NCI-H226 (cell line): Measurements from ENCODE around the gene PYCARD.
"Not testable (repeated sequence)": the region's sequence is repeated elsewhere in the genome, so short reads cannot be mapped to it uniquely, and the experiment has no call there.

Experiments used
- DNase-seq: peaks from one replicate; pipeline ENCODE4 v3.0.0-alpha.2; 2015

Gene PYCARD

DNA sequence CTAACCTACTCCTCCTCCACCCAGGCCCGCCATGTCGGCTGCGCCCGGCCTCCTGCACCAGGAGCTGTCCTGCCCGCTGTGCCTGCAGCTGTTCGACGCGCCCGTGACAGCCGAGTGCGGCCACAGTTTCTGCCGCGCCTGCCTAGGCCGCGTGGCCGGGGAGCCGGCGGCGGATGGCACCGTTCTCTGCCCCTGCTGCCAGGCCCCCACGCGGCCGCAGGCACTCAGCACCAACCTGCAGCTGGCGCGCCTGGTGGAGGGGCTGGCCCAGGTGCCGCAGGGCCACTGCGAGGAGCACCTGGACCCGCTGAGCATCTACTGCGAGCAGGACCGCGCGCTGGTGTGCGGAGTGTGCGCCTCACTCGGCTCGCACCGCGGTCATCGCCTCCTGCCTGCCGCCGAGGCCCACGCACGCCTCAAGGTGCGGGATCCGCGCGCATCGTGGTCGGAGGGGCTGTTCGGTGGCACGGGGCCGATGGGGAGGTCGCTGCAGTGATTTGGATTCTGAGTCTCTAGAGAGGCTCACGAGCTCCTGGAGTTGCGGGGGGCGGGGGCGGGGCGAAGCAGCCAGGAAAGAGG lies 12.2 kb upstream of the PYCARD start:
- DNase-seq = no peak

DNA sequence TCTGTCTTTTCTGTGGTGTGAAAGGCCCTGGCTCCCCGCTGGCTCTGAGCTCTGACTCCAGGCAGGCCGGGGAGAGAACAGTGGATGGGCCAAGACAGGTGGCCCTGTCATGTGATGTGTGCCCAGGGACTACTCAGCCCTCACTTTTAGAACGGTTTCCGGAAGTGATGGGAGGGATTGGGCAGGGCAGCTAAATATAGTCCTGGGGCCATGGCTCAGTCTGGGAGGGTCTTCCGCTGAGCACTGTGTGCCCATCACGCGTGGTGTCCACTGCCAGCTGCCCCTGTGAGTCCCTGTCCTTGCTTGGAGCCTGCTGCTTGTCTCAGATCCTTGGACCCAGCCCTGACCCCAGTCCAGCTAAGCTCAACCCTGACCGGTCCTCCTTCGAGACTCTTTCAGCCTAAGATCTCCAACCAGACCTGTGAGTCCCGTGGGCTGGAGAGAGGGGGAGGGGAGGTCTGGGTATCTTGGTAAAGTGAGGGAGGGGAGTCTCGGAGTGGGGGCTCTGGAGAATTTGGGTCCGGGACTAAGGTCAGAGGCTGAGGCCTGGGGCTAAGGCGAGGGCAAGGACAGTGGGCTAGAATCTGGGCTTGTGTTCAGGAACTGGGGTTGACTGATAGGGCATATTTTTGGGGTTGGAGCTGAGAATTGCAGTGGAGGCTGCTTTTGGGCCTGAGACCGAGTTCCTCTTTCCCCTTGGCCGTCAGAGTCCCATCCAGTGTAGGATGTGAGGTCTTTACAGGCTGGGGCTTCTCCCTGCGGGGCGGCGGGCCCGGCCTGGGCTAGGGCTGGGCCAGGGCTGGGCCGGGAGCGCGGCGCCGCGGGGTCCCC lies 11.5 kb upstream of the PYCARD start, which contains the start of gene TRIM72:
TSS of gene TRIM72 (plus strand) at position 243 of the 831 bp plus-strand sequence. CDS start 620 bp downstream, outside the sequence.
- no peak for DNase-seq

DNA sequence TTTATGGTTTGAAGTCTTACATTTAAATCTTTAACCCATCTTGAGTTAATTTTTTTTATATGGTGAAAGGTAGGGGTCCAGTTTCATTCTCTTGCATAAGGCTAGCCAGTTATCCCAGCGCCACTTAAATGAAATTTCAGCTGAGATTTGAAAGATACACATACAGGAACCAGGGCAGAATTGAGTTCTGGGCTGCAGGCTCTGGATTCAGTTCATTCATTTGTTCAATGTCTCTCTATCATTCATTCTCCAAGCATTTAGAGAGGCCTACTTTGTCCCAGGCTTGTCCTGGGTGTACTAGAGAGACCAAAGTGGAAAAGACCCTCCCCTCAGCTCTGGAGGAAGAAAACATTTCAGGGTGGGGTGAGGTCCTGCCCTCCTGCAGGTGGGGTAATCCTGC lies 10.8 kb upstream of the PYCARD start:
- DNase-seq = no peak

DNA sequence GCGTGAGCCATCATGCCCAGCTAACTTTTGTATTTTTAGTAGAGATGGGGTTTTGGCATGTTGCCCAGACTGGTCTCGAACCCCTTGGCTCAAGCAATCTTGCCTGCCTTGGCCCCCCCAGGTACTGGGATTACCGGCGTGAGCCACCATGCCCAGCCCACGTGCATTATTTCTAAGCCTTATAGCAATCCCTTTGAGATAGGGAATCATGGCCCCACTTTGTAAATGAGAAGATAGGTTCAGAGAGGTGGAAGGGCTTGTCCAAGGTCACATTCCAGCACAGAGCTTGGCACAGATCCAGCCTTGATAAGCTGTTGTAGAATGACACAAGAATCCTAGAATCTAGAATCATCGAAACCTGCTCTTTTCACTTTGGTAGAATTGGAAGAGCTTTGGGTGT lies 4.2 kb upstream of the PYCARD start:
- no peak for DNase-seq

DNA sequence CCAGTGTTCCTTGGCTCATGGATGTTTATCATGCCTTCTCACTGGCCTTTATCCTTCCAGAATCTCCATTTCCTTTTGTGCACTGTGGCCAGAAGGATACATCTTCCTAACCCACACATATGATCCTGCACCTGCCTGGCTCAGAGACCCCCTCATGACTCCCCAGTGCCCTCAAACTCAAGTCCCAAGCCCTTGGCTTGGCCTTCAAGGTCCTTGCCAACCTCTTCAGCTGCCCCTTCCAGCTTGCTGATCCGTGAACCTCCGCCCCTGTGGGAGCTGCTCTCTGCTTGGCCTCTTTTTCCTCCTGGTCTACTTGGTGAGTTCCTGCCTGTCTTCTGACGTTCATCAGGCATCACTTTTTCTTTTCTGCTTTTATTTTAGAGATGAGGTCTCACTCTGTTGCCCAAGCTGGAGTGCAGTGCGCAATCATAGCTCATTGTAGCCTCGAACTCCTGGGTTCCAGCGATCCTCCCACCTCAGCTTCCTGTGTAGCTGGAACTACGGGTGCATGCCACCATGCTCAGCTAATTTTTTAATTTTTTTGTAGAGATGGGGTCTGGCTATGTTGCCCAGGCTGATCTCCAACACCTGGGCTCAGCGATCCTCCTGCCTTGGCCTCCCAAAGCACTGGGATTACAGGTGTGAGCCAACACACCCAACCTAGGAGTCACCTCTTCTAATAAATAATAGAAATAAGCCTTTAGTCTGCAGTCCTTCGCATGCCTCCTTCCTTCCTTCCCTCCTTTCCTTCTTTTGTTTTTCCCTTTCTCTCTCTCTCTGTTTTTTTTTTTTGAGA lies 2.5 kb upstream of the PYCARD start:
- no peak for DNase-seq

DNA sequence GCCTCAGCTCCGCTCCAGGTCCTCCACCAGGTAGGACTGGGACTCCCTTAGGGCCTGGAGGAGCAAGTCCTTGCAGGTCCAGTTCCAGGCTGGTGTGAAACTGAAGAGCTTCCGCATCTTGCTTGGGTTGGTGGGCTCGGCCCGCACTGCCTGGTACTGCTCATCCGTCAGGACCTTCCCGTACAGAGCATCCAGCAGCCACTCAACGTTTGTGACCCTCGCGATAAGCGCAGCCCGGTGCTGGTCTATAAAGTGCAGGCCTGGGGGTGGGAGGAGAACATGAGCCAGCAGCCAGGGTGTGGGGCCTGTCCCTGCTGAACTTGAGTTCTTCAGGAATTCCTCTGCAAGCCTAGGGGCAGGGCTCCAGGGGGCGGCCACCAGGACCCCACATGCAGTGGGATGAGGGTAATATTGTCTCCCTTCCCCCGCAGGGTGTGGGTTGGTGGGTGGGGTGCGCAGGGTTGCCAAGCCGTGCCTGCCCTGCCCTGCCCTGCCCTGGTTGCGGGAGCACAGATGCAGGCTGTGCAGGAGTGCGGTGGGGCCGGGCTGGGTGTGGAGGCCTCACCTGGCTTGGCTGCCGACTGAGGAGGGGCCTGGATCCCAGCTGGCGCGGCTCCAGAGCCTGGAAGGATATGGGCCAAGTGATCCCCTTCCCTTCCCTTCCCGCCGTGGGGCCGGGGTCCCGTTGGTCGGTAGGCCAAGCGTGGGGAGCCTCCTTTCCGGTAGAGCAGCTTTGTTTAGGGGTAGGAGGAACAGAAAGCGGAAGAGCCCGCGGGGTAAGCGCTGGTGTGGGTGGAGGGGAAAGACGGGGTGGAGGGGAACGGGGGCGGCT lies 762 bp downstream of the PYCARD start:
- DNase-seq = peak; percentile 11

DNA sequence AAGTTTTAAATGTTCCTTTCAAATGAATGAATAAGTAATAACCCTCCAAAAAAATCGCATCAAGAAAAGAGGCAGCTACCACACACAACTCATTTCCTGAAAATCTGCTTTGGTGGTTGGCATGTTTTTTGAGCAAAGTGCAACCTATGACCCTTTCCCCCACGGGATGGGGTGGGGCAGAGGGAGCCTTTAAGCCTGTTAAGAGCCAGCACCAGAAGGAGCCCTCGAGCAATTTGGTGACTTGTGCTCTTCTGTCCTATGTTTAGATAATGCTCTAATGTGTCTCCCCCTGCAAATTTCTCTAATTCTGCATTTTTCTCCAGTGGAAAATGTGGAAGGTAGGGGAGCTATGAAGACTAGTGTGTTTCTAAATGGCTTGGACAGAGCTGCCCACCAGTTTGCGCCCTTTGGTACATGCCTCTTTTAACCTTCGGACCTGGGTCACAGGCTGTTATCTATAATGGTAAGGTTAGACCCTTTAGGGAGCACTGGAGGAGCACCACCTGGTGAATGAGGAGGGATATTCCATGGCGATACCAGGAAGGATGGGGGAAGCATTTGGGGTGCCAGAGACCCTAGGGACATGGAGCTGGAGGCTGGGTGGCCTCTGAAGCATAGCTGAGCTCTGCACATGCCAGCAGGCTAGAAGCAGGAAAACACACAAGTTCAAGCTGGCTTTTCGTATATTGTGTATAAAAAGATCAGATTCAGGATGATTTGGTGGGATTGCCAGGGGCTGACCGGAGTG lies 1.6 kb downstream of the PYCARD start:
- DNase-seq = no peak

DNA sequence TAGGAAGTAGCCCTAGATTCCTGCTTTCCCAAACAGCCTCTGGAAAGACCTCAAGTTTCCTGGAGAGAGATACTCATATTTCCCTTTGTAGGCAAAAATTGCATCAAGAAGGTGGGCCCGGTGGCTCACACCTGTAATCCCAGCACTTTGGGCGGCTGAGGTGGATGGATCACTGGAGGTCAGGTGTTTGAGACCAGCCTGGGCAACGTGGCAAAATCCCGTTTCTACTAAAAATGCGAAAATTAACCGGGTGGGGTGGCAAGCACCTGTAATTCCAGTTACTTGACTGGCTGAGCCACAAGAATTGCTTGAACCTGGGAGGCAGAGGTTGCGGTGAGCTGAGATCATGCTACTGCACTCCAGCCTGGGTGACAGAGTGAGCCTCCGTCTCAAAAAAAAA lies 2.4 kb downstream of the PYCARD start:
- DNase-seq = not testable (repeated sequence)

DNA sequence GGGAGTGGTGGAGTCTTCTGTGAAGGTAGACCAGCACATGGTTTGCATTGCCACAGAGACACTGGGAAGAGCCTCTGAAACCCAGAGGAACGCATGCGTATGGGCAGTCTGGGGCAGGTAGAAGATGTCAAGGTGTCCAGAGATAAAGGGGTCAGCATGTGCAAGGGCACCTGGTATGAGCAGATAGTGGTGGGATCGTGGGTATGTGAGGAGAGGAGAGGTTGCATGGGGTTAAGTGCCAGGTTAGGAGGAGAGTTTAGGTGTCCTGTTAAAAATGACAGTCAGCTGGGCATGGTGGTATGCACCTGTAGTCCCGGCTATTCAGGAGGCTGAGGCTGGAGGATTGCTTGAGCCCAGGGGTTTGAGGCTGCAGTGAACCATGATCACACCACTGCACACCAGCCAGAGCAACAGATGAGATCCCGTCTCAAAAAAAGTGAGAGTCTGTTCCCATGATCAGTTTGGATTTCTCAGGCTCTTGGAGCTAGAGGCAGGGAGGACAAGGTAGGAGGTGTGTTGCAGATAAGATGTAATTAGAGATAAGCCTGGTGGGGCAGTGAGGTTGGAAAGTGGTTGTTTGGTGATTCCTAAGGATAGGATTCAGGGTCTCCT lies 3.0 kb downstream of the PYCARD start:
- DNase-seq = no peak

DNA sequence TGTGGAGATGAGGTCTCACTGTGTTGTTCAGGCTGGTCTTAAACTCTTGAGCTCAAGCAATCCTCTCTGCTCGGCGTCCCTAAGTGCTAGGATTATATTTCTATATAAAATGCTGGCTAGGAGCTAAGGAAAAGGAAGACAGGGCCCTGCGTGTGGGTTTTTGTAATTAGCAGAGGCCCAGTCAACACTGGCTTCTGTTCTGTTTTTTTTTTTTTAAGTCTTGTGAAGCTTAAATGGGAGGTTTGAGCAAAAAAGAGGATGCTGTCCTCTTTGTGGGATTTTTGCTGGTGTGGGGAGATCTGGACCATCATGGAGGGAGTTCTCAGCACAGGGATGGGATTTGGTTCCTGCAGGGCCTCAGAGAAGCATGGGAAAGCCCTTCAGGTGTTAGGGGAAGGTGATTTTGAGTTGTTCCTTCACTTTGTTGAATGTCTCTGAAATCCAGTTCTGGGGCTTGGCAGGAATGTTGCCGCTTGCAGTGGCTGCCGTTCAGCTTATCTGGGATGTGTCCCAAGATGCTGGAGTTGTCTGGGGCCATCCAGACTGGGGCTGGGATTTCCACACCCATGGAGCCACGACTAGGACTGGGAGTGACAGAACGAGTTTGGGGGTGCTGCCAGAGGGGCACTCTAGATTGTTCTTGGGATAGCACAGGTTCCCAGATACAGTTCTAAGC lies 4.2 kb downstream of the PYCARD start:
- no peak for DNase-seq

DNA sequence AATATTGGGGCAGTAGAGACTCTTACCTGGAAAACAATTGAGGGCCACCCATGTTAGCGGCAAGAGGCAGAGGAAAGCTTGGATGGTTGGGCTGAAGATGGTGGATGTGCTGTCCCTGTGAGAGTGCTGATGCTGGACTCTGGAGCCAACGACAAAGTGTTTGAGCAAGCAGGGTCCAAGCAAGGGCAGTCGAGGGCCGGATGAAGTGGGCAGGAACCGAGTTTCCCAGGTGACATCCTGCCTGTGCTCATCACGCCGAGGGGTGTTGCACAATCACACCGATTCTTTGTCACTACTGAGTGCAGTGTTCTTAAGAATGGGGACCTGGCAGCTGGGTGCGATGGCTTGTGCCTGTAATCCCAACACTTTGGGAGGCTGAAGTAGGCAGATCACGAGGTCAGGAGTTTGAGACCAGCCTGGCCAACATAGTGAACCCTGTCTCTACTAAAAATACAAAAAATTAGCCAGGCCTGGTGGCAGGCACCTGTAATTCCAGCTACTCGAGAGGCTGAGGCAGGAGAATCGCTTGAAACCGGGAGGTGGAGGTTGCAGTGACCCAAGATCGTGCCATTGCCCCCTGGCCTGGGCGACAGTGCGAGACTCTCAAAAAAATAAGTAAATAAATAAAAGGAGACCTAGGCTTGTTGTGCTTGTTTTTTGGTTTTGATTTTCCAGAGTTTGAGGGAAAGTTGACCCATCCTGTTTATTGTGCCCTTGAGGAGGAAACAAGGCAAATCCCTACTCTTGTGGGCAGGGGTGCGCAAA lies 6.1 kb downstream of the PYCARD start:
- no peak for DNase-seq

DNA sequence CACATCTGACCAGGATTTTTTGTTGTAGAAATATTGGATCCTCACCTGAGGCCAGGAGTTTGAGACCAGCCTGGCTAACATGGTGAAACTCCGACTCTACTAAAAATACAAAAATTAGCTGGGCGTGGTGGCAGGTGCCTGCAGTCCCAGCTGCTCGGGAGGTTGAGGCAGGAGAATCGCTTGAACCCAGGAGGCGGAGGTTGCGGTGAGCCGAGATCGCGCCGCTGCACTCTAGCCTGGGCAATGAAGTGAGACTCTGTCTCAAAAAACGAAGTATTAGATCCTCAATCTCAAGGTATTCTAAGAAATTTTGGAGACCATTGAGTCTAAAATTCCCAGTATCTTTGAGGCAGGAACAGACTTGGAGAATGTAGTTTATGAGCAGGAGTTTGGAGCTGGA lies 6.7 kb downstream of the PYCARD start:
- not testable (repeated sequence) for DNase-seq

DNA sequence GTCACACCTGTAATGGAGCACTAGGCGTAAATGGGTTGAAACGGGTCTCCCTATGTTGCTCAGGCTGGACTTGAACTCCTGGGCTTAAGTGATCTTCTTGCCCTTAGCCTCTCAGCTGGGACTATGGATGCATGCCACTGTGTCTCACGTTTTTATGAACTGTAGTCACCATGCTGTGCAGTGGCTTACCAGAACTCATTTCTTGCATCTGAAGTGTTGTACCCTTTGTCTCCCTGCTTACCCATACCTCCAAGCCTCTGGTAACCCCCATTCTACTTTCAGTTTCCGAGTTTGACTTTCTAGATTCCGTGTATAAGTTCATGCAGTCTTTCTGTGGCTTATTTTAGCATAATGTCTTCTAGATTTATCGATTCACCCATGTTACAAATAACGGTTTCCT lies 7.7 kb downstream of the PYCARD start:
- DNase-seq = no peak

DNA sequence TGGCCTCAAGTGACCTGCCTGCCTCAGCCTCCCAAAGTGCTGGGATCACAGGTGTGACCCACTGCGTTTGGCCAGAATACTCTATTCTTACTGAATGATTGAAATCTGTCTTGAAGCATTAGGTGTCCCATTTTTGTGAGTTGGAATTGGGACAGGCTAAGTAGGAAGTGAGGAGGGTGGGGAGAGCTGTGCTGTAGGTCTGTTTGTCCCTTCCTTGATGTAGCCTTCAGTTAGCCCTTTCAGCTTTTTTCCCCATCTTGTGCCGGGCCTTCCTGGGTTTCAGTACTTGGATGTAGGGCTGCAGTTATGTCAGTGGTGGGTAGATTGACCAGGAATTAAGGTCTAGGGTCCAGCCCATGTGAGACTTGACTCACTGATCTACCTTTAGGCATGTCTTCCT lies 8.7 kb downstream of the PYCARD start:
- no peak for DNase-seq

DNA sequence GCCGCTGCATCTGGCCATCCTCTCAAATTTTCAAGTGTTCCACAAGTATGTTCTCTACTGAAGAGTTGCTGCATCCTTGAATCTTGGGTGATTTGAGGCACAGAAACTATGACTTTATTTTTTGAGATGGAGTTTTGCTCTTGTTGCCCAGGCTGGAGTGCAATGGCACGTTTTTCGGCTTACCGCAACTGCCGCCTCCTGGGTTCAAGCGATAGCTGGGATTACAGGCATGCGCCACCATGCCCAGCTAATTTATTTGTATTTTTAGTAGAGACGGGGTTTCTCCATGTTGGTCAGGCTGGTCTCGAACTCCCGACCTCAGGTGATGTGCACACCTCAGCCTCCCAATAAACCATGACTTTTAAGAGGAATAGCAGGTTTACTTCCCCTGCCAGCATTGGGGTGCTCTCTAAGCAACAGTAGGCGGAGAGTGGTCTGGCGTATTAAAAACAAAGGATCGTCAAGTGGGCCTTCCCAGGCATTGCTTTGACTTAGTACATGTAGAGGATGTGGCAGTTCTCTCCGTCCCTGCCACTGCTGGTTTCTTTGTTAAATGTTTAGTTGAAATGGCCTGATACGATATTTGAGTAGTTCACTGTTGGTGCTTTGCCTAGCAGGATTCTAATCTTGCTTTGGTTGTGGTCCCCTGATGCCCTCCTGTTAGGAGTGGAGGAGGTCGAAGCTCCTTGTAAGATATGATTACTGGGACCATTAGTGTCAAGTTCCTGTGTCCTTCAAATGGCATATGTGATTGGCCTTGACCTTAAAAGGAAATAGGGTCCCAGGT lies 9.5 kb downstream of the PYCARD start:
- DNase-seq = no peak

DNA sequence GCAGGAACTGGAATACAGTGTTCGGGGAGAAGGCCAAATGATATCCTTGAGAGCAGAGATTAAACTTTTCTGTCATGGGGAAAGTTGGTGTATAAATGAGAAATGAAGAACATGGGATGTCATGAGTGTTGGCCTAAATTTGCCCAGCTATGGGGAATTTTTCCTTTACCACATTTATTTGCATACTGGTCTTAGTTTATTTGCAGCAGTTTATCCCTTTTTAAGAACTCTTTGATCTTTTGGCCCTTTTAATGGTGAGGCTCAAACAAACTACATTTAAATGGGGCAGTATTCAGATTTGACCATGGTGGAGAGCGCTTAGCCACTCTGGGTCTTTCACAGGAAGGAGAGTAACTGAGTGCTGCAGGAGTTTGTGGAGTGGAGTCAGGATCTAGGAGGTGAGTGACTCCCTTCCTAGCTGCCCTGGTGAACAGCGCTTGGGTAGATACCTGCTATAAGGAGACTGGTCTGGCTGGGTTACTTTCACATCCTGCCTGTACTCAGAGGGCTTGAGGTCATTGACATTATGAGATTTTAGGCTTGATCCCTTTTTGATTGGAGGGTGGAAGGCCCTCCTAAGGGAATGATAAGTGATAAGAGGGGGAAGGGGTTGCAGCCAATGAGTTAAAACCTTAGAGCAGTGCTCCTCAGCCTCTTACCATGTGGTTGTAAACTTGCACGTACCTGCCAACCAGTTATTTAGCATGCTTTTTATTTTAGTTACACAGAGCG lies 10.7 kb downstream of the PYCARD start:
- no peak for DNase-seq

DNA sequence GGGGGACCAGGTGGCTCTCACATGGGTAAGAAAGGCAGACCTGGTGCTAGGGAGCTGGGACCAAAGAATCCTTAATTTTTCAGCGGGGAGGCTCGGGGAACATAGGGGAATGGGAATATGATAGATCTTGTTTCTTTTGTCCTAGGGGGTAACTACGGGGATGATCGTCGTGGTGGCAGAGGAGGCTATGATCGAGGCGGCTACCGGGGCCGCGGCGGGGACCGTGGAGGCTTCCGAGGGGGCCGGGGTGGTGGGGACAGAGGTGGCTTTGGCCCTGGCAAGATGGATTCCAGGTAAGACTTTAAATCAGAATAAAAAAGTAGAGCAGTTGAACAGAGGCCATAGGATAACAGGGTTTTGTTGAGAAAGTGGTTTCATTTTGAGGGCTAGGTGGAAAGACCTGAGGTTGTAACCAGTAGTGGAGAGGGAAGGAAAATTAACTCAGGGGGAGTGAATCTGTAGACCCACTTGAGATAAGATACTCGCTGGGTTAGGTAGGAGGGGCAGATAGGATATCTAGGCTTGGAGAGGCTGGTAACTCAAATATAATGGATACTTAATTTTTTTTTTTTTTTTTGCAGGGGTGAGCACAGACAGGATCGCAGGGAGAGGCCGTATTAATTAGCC lies 11.6 kb downstream of the PYCARD start:
- DNase-seq = no peak

DNA sequence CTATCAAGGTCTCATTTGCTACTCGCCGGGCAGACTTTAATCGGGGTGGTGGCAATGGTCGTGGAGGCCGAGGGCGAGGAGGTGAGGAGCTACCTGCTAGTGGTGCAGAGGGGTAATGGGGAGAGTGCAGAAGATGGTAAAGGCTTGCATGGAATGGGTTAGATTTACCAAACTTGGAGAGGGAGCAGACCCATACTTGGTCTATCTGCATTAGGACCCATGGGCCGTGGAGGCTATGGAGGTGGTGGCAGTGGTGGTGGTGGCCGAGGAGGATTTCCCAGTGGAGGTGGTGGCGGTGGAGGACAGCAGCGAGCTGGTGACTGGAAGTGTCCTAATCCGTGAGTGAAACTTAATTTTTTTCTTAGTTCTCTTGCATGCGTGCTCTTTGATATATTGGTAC lies 12.5 kb downstream of the PYCARD start:
- DNase-seq = no peak
